ENCODE data around the gene GRIK3. TPM values are rescaled to one million over a fixed set of nuclear protein-coding genes. Genes with fewer than 3 reads are reported as not detected.

The GRIK3 gene
- total and polyA plus RNA-seq, 2 of the 8 experiments (the other 6 are each of a cell fraction or from before 2014, with no cell fraction given): 2.1 to 3.4 TPM

- Histone ChIP-seq H2AK5ac (ENCODE audit: low read depth, low read length) (no peak overlapping the region), H2BK5ac (ENCODE audit: low read depth, low read length) (no peak overlapping the region), H3K36me3 (ENCODE audit: control insufficient read depth in 2 of 4, insufficient read depth in 4 of 4, low read length in 3 of 4) (no peaks in the 10 kb centered on the region), H4K20me1 (replicated peaks in 1 of 2; ENCODE audit: control insufficient read depth in 1 of 2, insufficient read depth in 2 of 2, low read length in 2 of 2) (peaks cover 0 to 5% of the 10 kb centered on the region in 2 experiments), H2BK120ac (replicated peaks; ENCODE audit: low read depth, low read length) (no peak overlapping the region), H3K9ac (replicated peaks in 1 of 4; ENCODE audit: extremely low read depth in 1 of 4, low read depth in 3 of 4, low read length in 3 of 4) (no peak overlapping the region), H2AFZ (ENCODE audit: low read length) (no peak overlapping the region), H4K8ac (ENCODE audit: extremely low read depth, insufficient read depth, low read length) (no peak overlapping the region), H3K4ac (replicated peaks; ENCODE audit: insufficient read length, low read depth, low read length) (no peak overlapping the region), H3K4me3 (ENCODE audit: extremely low read depth in 1 of 4, insufficient read depth in 2 of 4, low read depth in 3 of 4, low read length in 4 of 4) (no peak overlapping the region), H4K91ac (replicated peaks; ENCODE audit: insufficient read length, low read length) (no peak overlapping the region), H3K23ac (ENCODE audit: insufficient read length) (no peak overlapping the region), H3K9me3 (ENCODE audit: insufficient read depth in 2 of 2, low read depth in 1 of 2, low read length in 1 of 2) (no peaks in the 10 kb centered on the region), H3K4me2 (ENCODE audit: insufficient read depth in 1 of 2, low read depth in 2 of 2, low read length in 2 of 2) (no peak overlapping the region), H3K14ac (ENCODE audit: insufficient read length) (no peak overlapping the region), H3K56ac (replicated peaks; ENCODE audit: insufficient read length, low read depth, low read length) (no peak overlapping the region), H3K79me2 (ENCODE audit: control insufficient read depth in 1 of 2, insufficient read depth in 2 of 2, low read length in 2 of 2) (no peaks in the 10 kb centered on the region), H2BK15ac (ENCODE audit: low read length) (no peak overlapping the region), H3K4me1 (replicated peaks in 1 of 4; ENCODE audit: control insufficient read depth in 3 of 4, insufficient read depth in 4 of 4, low read length in 3 of 4) (peaks cover 0 to 10% (median 5%) of the 10 kb centered on the region in 4 experiments; a peak in 3 of 7 replicates), H3K79me1 (ENCODE audit: low read depth, low read length) (no peaks in the 10 kb centered on the region), H4K5ac (ENCODE audit: insufficient read length, low read depth, low read length) (no peak overlapping the region), H2BK20ac (ENCODE audit: low read length) (no peak overlapping the region), H3K27me3 (replicated peaks in 1 of 4; ENCODE audit: control insufficient read depth in 3 of 4, extremely low read depth in 1 of 4, insufficient read depth in 3 of 4, low read length in 3 of 4) (no peaks in the 10 kb centered on the region), H3K23me2 (ENCODE audit: low read depth, low read length) (peaks cover 7% of the 10 kb centered on the region; the same call in 1 of the 2 replicates), H3K18ac (ENCODE audit: extremely low read depth, low read length) (no peak overlapping the region), H3K27ac (ENCODE audit: low read depth, low read length) (no peak overlapping the region), H2BK12ac (ENCODE audit: low read depth, low read length) (no peak overlapping the region)
- FAIRE-seq: no peak
- 90% methylated on average over 6 of the region's 6 CpGs; no CpG with 5 or more reads in 1 of the 2 experiments for WGBS, 2 experiments (ENCODE audit: extremely low coverage in 1 of 2, insufficient coverage in 1 of 2, insufficient read length in 1 of 2, insufficient replicate concordance in 2 of 2, low coverage in 1 of 2, low lambda C conversion rate in 2 of 2, missing lambda C conversion rate in 1 of 2)
- POLR2A ChIA-PET (ENCODE audit: partially characterized antibody): interaction anchor here (1.4 kb wide), 1 partner anchor 50 kb away, joined by 5 read pairs; no protein-coding TSS in a partner anchor
- no peak for DNase-seq (ENCODE audit: low read depth in 1 of 2, low spot score in 2 of 2)
- CTCF ChIA-PET (ENCODE audit: partially characterized antibody): interaction anchor here (0.6 to 2.0 kb wide), 9 partner anchors 10 to 377 kb away, joined by 3 to 8 read pairs (median 3); no protein-coding TSS in a partner anchor
- TF ChIP-seq RXRA (IDR thresholded peaks at IDR 0.05; ENCODE audit: insufficient read depth, low read depth, low read length) (no peak), RAD21 (IDR thresholded peaks at IDR 0.05 in 1 of 2, conservative IDR thresholded peaks at IDR 0.05 in 1 of 2; ENCODE audit: low read depth in 2 of 2, low read length in 2 of 2) (no peak), PHF8 (conservative IDR thresholded peaks at IDR 0.05; ENCODE audit: low read depth, low read length) (no peak), NRF1 (IDR thresholded peaks at IDR 0.05; ENCODE audit: low read depth, low read length) (no peak), KDM1A (IDR thresholded peaks at IDR 0.05; ENCODE audit: borderline replicate concordance, low read length) (no peak)
Measured at GRCh38 chr1:36986241-36986985, 47.9 kb downstream of the GRIK3 start.
